ENCODE data around the gene APC2.
"Not testable (repeated sequence)": the region's sequence is repeated elsewhere in the genome, so short reads cannot be mapped to it uniquely, and the experiment has no call there.

Gene APC2

DNA sequence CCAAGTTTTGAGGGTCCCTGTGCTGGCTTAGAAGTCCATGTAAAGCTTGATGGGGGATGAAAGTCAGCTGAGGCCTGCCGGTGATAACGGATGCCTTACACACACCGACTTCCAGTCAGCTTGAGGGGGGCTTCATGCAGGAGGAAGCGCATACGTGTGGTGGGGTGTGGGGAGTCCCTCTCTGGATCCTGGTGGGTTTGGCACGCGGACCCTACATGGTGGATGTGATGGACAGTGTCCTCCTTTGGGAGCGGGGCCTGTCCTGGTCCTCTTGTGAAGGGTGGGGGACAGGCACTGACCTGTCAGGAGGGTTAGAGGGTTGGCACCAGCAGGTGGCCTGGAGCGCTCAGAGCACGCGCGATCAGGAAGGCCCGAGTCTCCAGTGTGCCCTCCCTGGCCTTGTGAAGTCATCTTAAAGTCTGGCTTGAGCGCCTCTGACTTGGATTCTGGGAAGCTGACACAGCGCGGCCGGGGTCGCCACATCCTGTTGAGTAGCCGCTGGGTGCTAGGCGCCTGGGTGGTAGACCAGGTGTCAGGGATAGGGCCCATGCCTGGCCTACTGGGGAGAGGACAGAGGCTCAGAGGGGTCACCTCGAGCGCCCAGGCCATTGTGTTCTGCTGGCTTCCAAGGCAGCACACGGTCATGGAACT, 39.7 kb upstream of the APC2 start:
- H3K9me3 Mint-ChIP-seq, result no peaks in the 10 kb centered on the region
- H3K36me3 Mint-ChIP-seq, result peaks cover 64% of the 10 kb centered on the region
- peak overlapping the region; percentile 93 for H3K4me3 Mint-ChIP-seq
- ATAC-seq, result peak; percentile 1
- peak overlapping the region; percentile 87 for H3K27ac Mint-ChIP-seq
- peaks cover 62% of the 10 kb centered on the region for H3K4me1 Mint-ChIP-seq
- no peak for DNase-seq (ENCODE audit: low spot score in 2 of 2)

DNA sequence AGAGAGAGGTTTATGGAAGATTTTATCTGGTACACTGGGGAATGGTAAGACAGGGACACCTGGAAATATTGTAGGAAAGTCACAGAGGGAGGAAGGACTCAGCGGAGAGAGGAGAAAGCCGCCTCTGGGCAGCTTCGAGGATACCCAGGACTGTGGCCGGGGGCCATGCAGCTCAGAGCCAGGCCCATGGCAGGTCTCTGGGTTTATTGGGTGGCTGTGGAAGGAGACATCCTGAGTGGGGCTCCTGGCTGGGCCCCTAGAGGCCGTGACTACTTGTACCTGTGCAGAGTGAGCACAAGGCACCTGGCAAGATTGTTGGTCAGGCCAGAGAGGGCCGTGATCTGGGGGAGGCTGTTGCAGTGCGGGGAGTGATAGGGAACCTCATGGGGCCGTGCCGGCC, 39.1 kb upstream of the APC2 start:
- ATAC-seq (no peak), DNase-seq (ENCODE audit: low spot score in 2 of 2) (no peak)
- Mint-ChIP-seq H3K27ac (peak overlapping the region; percentile 87), H3K36me3 (peaks cover 69% of the 10 kb centered on the region), H3K4me3 (peak overlapping the region; percentile 93), H3K4me1 (peaks cover 67% of the 10 kb centered on the region), H3K9me3 (no peaks in the 10 kb centered on the region)

DNA sequence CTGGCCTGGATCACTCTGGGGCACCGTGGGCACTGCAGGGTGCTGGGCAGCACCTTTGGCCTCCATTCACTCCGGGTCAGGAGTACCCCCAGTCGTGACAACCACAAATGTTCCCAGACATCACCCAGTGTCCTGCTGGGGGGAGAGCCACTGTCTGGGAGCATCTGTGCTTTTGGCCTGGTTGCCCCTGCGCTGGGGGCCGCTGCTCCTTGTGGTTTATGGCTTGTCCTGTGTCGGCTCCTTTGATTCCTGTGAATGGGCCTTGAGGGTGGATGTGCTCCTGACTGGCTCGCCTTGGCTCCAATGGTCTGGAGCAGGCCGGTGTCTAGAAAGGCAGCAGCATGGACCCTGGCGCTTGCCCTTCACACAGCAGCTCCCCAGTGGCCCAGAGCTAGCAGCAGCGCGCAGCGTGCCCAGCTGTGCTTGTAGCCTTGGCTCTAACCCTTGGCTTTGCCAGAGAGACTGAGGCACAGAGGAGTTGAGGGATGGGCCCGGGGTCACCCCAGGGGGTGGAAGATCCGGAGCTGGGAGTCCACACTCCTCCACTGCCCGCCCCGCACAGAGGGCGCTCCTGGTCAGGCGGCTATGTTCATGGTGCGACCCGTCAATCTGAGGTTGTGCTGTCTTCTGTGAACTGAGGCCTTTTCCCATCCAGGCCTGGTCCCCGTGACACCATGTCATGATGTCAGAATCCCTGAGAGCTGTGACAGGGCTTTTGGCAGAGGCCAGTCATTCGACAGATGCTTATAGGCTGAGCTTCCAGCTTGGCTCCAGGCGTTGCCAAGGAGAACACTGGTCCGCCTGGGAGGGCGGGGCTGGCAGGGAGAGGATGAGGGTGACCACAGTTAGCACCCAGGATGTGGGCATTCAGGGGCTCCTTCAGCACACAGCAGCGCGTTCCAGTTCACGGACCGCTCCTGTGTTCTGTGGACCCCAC, 38.4 kb upstream of the APC2 start:
- Mint-ChIP-seq H3K4me1 (peaks cover 72% of the 10 kb centered on the region), H3K36me3 (peaks cover 77% of the 10 kb centered on the region), H3K27ac (peak overlapping the region; percentile 87), H3K4me3 (peak overlapping the region; percentile 93), H3K9me3 (no peaks in the 10 kb centered on the region)
- ATAC-seq (peak; percentile 27), DNase-seq (ENCODE audit: low spot score in 2 of 2) (peak in 1 of 2 donors; percentile 71)

DNA sequence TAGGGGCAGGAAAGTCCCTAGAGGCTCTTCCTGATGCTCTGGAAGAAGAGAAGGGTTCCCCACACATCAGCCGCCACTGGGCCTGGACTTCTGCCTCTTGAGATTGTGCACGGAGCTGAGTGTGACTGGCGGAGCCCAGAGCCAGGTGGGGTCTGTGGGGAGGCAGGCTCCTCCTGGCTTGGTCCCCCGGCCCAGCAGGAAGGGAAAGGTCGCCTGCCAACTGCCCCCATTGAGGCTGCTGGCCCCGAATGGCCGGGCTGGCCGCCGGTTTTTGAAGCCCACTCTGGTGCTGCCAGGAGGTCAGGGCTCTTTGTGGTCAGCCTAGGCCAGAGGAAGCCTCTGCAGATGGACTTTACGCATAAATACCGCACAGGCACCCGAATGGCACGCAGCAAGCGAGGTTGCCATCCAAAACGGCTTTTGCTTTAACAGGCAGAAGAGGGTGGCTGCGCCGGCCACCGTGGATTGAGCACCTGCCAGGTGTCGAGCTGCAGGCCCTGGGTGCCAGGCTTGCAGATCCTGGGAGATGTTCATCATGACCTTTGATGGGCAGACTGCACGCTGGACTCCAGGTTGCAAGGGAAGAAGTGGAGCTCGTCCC, 37.5 kb upstream of the APC2 start:
- Mint-ChIP-seq H3K27ac (peak overlapping the region; percentile 87), H3K36me3 (peaks cover 85% of the 10 kb centered on the region), H3K4me1 (peaks cover 76% of the 10 kb centered on the region), H3K4me3 (peak overlapping the region; percentile 93), H3K9me3 (no peaks in the 10 kb centered on the region)
- DNase-seq (ENCODE audit: low spot score in 2 of 2), result no peak
- no peak for ATAC-seq

DNA sequence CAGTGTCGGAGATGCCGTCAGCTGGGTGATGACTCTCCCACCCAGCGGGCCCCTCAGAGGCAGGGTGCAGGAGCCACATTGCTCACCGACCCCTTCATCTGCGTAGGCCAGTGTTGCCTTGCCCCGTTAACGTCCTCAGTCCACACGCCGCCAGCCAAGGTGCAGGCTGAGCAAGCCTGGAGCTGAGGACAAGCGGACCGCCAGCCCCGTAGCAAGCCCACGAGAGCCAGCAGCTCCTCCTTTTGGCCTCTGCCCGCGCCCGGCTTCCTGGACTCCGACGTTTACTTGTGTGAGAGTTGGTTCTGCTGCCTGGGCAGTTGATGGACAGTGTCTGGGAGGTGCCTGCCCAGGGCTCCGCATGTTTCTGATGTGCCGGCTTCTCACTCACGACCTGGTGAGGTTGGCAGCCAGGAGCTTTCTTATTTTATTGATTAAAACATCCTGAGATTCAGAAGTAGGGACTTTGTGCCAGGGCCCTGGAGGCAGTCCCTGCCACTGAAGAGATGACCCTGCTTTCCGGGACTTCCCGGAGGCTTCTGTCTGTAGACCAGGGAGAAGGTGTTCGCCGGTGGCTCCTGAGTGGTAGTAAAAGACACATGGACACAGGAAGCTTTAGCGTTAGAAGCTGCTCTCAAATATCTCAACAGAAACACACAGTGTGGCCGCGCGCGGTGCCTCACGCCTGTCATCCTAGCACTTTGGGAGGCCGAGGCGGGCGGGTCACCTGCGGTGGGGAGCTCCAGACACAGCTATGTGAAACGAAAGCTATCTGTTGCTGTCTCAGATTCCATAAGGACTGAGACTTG, 36.7 kb upstream of the APC2 start:
- ATAC-seq (no peak), DNase-seq (ENCODE audit: low spot score in 2 of 2) (no peak)
- Mint-ChIP-seq H3K27ac (peak overlapping the region; percentile 56), H3K4me1 (peaks cover 81% of the 10 kb centered on the region), H3K36me3 (peaks cover 93% of the 10 kb centered on the region), H3K4me3 (peak overlapping the region; percentile 44), H3K9me3 (no peaks in the 10 kb centered on the region)

DNA sequence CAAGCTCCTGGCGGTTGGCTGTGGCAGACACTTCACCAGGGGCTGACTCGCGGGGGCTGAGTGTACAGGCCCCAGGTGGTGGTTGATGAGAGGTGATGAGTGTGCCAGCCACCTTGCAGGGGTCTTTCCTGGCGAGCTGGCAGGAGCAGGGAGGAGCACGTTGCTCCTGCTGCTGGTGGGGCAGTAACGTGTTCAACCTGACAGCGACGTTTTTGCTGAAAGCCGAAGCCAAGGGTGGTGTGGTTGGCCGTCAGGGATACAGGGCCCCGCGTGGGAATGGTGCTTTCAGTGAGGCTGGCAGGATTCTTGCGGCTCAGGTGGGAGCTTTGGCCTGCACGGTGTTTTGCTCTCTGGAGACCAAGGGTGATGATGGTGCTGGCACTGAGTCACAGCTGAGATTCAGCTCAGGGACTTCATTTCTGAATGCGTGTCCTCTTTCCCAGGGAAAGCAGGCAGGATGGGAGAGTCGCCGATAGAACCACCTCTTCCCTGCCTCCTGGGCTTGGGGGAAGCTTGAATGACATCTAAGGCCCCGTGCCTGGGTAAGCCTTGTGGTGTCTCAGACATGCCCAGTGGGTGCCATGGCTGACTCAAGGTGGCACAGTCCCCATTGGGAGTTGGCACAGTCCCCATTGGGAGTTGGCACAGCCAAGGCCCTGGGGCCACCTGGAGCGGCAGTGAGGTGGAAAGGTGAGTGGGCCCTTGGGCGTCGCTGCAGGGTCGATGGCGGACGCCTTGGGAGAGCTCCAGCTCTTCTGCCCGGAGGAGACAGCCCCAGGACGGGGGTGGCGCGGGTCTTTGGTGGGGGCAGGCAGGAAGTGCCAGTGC, 33.7 kb upstream of the APC2 start:
- Mint-ChIP-seq H3K9me3 (no peaks in the 10 kb centered on the region), H3K4me3 (peak overlapping the region; percentile 45), H3K4me1 (peaks cover 55% of the 10 kb centered on the region), H3K36me3 (peaks cover 95% of the 10 kb centered on the region), H3K27ac (peak overlapping the region; percentile 86)
- DNase-seq (ENCODE audit: low spot score in 2 of 2) (no peak), ATAC-seq (no peak)

DNA sequence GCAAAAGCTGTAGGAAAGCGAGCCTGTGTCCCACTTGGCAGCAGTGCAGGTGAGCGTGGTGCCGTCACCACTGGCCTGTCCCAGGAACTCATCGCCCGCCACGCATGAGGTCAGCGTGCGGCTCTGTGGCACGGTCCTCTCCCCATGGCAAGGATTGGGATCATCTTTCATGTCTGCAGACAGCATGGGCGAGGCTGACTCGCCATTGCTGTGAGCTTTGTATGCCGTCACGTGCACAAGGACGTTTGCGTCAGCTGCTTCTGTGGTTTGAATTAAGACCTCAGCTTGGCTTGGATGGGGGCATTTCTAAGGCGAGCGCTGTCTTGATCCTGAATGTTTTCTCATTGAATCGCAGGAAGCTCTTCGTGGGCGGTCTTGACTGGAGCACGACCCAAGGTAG, 32.8 kb upstream of the APC2 start:
- H3K4me1 Mint-ChIP-seq, result peaks cover 46% of the 10 kb centered on the region
- H3K27ac Mint-ChIP-seq, result peak overlapping the region; percentile 86
- ATAC-seq (no peak), DNase-seq (ENCODE audit: low spot score in 2 of 2) (no peak)
- H3K4me3 Mint-ChIP-seq, result no peak overlapping the region
- H3K36me3 Mint-ChIP-seq, result peaks cover 95% of the 10 kb centered on the region
- no peaks in the 10 kb centered on the region for H3K9me3 Mint-ChIP-seq

DNA sequence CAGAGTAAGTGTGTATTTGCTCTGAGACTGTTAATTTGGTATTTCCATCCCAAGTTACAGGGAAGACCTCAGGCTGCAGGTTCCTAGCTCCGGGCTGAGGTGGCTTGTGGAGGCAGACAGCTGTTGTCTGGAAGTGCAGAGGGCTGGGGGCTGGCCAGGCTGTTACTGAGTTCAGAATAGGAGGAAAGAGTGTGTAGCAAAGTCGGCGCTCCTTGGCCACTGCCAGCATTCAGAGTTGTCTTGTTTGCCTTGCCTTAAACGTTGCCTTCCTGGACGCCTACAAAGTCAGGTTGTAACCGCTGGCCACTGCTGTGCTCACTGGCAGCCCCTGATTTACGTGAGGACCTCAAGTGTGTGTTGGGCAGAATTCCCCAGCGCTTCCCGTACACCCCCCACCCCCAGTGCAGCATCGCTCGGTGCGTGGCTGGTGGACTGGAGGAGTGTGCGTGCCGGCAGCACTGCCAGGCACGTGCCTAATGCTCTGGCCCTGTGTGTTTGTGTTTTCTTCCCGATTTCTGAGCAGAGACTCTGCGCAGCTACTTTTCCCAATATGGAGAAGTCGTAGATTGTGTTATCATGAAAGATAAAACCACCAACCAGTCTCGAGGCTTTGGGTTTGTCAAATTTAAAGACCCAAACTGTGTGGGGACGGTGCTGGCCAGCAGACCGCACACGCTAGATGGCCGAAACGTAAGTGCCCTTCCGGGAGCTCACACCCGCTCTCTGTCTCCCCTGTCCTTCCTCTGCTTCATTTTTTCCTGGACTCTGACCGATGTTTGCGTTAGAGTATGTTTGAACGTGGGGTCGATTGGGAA, 32.0 kb upstream of the APC2 start:
- ATAC-seq (no peak), DNase-seq (ENCODE audit: low spot score in 2 of 2) (no peak)
- H3K27ac Mint-ChIP-seq, result peak overlapping the region; percentile 86
- peaks cover 99% of the 10 kb centered on the region for H3K36me3 Mint-ChIP-seq
- no peak overlapping the region for H3K4me3 Mint-ChIP-seq
- no peaks in the 10 kb centered on the region for H3K9me3 Mint-ChIP-seq
- H3K4me1 Mint-ChIP-seq, result peaks cover 39% of the 10 kb centered on the region

DNA sequence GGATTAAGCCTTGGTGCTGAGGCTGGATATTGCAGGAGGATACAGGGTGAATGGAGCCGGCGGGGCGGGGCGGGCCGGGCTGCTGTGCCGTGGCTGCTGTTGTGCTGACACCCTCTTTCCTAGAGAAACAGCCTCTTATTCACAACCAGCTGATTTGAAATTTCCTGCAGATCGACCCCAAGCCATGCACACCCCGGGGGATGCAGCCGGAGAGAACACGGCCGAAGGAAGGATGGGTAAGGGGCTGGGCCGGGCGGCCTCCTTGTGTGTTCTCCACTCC, 31.5 kb upstream of the APC2 start:
- DNase-seq (ENCODE audit: low spot score in 2 of 2) (no peak), ATAC-seq (no peak)
- no peaks in the 10 kb centered on the region for H3K9me3 Mint-ChIP-seq
- no peak overlapping the region for H3K27ac Mint-ChIP-seq
- peaks cover 39% of the 10 kb centered on the region for H3K4me1 Mint-ChIP-seq
- peaks cover 99% of the 10 kb centered on the region for H3K36me3 Mint-ChIP-seq
- H3K4me3 Mint-ChIP-seq, result no peak overlapping the region

DNA sequence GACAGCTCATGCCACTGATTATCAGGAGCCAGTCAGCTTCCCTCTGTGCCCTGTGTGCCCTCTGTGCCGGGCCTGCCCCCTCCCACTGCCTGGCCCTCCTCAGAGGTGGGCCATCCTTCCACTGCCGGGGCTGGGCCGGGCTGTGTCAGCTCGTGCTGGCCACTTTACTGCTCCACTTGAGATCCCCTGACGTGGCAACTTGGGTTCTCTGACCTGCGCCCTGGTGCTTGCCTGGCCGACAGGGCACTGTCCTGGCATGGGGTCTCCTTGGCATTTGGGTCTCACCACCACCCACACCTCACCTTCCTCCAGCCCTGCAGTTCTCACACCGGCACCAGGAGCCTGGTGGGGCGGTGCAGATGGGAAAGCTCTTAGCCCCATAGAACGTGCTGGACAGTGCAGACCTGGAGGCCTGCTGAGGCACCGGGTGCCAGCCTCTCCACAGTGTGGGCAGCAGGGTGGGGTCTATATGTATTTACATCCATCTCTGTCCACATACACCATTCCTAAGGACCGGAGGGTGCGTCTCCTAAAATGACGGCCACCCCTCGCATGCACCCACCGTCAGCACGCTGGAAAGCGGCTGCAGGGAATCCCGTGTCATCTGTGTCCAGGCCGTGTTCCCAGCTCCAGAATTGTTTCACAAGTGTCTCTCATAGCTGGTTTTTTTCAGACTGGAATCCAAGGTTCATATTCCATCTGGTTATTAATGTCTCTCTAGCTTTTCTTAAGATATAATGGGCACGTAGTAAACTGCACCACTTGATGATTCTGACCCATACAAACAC, 30.8 kb upstream of the APC2 start:
- H3K9me3 Mint-ChIP-seq, result no peaks in the 10 kb centered on the region
- peaks cover 99% of the 10 kb centered on the region for H3K36me3 Mint-ChIP-seq
- no peak for ATAC-seq
- H3K4me3 Mint-ChIP-seq, result no peak overlapping the region
- DNase-seq (ENCODE audit: low spot score in 2 of 2), result no peak
- H3K4me1 Mint-ChIP-seq, result peaks cover 36% of the 10 kb centered on the region
- no peak overlapping the region for H3K27ac Mint-ChIP-seq

DNA sequence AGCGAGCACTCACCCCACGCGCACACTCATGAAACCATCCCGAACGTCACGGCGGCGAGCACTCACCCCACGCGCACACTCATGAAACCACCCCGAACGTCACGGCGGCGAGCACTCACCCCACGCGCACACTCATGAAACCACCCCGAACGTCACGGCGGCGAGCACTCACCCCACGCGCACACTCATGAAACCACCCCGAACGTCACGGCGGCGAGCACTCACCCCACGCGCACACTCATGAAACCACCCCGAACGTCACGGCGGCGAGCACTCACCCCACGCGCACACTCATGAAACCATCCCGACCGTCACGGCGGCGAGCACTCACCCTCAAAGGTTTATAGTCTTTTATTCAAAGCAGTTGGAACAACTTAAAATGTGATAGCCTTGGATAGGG, 29.8 kb upstream of the APC2 start:
- H3K36me3 Mint-ChIP-seq, result peaks cover 99% of the 10 kb centered on the region
- DNase-seq (ENCODE audit: low spot score in 2 of 2); H3K9me3 Mint-ChIP-seq; H3K4me3 Mint-ChIP-seq; ATAC-seq; H3K27ac Mint-ChIP-seq: not testable (repeated sequence)
- H3K4me1 Mint-ChIP-seq, result peaks cover 38% of the 10 kb centered on the region

DNA sequence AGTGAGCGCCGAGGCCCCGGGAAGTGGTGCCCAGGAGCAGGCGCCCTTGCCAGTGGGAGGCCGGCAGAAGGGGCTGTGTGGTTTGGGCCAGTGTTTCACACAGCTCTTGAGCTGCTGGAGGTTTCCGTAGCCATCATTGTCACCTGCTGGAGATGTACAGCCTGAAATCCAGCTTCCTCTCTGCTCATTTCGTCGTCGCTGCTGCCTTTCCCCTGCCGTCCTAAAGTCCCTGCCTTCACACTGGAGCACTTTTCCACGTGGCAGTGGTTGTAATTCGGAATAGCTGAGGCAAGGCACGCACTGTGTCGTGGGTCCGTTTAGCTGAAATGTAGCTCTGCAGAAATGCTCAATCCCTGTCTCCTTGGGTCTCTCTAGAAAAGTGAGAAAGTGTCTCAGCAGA, 29.3 kb upstream of the APC2 start:
- no peak overlapping the region for H3K4me3 Mint-ChIP-seq
- no peak for ATAC-seq

DNA sequence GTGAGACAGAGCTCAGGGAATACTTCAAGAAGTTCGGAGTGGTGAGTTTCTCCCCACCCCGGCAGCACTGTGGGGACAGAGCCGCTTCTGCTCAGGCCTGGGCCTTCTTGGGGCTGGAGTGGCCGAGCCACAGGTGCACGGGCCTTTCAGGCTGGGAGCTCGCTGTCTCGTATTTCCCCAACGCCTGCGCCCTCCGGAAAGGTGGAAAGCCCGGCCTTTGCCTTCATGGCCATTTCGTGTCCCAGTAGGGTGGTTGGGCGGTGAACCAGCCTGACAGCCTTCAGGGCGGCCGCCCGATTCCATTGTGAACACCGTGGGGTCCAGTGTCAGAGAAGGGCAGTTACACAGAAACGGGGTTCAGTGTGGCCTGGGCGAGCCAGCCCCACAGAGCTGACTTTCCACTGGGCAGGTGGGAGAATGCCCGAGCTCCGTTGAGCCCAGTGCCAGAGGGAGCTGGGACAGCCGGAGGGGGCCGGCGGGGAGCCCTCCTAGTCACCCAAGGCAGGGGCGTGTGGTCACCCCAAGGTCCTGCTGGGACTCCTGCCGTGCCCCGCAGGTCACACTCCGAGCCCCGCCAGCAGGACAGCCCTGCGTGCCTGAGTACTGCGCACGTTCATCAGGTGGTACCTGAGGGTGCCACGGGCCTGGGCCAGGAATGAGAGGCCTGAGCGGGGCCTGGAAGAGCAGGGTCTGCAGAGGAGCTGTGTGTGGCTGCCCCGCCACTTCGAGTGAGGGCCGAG, 28.5 kb upstream of the APC2 start:
- ATAC-seq (no peak), DNase-seq (ENCODE audit: low spot score in 2 of 2) (no peak)
- H3K4me3 Mint-ChIP-seq, result no peak overlapping the region
- H3K9me3 Mint-ChIP-seq, result no peaks in the 10 kb centered on the region
- peaks cover 99% of the 10 kb centered on the region for H3K36me3 Mint-ChIP-seq
- H3K4me1 Mint-ChIP-seq, result peaks cover 26% of the 10 kb centered on the region
- no peak overlapping the region for H3K27ac Mint-ChIP-seq

More for the DNA sequence above, 29.3 kb upstream of the APC2 start:
- peaks cover 99% of the 10 kb centered on the region for H3K36me3 Mint-ChIP-seq
- no peak for DNase-seq (ENCODE audit: low spot score in 2 of 2)
- no peaks in the 10 kb centered on the region for H3K9me3 Mint-ChIP-seq
- H3K27ac Mint-ChIP-seq, result no peak overlapping the region
- peaks cover 34% of the 10 kb centered on the region for H3K4me1 Mint-ChIP-seq
